HCEC 1CT (cell line): Measurements from ENCODE around the gene SH3GL3.
A peak's percentile ranks its signal among the peaks of the same experiment; 100 is the strongest.

Experiments
- DNase-seq: peaks from one replicate; pipeline ENCODE4 v3.0.0-alpha.2; 2017

SH3GL3 gene

GRCh38 chr15:83446904-83447709, at the start of gene SH3GL3:
Gene SH3GL3 (plus strand): TSS chr15:83447341. CDS start chr15:83447534, 193 bp downstream.
- DNase-seq = peak; percentile 57

- peak; percentile 40 for DNase-seq
Measured at GRCh38 chr15:83398626-83399025, 48.5 kb upstream of the SH3GL3 start.

- DNase-seq = no peak
Measured at GRCh38 chr15:83404121-83404520, 43.0 kb upstream of the SH3GL3 start.

GRCh38 chr15:83410532-83410931, 36.6 kb upstream of the SH3GL3 start:
- DNase-seq = no peak

- DNase-seq = no peak
Measured at GRCh38 chr15:83413054-83413719, 34.0 kb upstream of the SH3GL3 start.

GRCh38 chr15:83422081-83422480, 25.1 kb upstream of the SH3GL3 start:
- DNase-seq = no peak

- no peak for DNase-seq
Measured at GRCh38 chr15:83422541-83422940, 24.6 kb upstream of the SH3GL3 start.

- no peak for DNase-seq
Measured at GRCh38 chr15:83424101-83424500, 23.0 kb upstream of the SH3GL3 start.

GRCh38 chr15:83430441-83430840, 16.7 kb upstream of the SH3GL3 start:
- no peak for DNase-seq

GRCh38 chr15:83431521-83431920, 15.6 kb upstream of the SH3GL3 start:
- no peak for DNase-seq

- DNase-seq = no peak
Measured at GRCh38 chr15:83435202-83435601, 11.9 kb upstream of the SH3GL3 start.

- DNase-seq = no peak
Measured at GRCh38 chr15:83435782-83436181, 11.4 kb upstream of the SH3GL3 start.

GRCh38 chr15:83436513-83437158, 10.5 kb upstream of the SH3GL3 start:
- DNase-seq = peak; percentile 54

GRCh38 chr15:83443076-83443847, 3.9 kb upstream of the SH3GL3 start:
- DNase-seq = no peak

- no peak for DNase-seq
Measured at GRCh38 chr15:83444936-83445335, 2.2 kb upstream of the SH3GL3 start.

- DNase-seq = no peak
Measured at GRCh38 chr15:83445643-83446042, 1.5 kb upstream of the SH3GL3 start.

- no peak for DNase-seq
Measured at GRCh38 chr15:83446417-83446816, 724 bp upstream of the SH3GL3 start.

GRCh38 chr15:83449250-83449671, 2.1 kb downstream of the SH3GL3 start:
- no peak for DNase-seq

- DNase-seq = peak; percentile 43
Measured at GRCh38 chr15:83449937-83450506, 2.9 kb downstream of the SH3GL3 start.

GRCh38 chr15:83457149-83457548, 10.0 kb downstream of the SH3GL3 start:
- no peak for DNase-seq

- DNase-seq = no peak
Measured at GRCh38 chr15:83458381-83458780, 11.2 kb downstream of the SH3GL3 start.

GRCh38 chr15:83462026-83462425, 14.9 kb downstream of the SH3GL3 start:
- no peak for DNase-seq
